Cerebellar cortex (tissue), 1 donor: ENCODE measurements around the gene TKTL1.
"Not testable (repeated sequence)": the region's sequence is repeated elsewhere in the genome, so short reads cannot be mapped to it uniquely, and the experiment has no call there.

Experiments
- DNase-seq: peaks from one replicate; pipeline ENCODE4 v3.0.0-alpha.2; 2015; ENCODE audit warnings: low spot score

TKTL1 gene

DNA sequence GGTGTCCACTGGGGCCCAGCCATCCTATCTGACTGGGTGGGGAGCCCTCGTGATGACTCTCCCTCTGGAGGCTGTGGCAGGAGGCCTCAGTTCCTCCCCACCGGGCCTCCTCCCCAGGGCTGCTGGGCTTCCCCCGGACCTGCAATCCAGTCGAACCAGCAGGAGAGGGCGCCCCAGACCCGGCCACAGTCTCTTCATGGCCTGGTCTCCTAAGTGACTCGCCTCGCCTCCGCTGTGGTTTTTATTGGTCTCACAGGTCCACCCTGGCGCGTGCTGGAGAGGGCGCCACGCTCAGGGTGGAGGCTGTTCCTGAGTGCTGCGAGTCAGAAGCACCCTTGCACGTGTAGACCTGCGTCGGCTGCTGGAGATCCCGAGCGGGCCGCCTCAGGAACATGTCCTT lies 48.0 kb downstream of the TKTL1 start:
- not testable (repeated sequence) for DNase-seq

DNA sequence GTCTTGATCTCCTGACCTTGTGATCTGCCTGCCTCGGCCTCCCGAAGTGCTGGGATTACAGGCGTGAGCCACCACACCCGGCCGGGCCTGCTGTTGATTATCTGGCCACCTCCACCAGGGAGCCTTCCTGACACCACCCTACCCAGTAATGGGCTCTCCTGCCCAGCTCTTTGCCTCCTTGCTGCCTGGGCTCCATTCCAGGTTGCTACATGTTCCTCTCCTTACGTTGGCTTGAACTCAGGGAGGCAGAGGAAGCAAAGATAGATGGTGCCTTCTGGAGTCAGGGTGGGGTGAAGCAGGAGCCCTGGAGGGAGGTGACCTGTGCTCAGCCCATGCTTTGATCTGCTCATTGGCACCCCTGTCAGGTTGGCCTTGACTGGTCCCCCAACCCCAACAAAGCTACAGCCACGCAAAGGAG lies 52.5 kb downstream of the TKTL1 start:
- no peak for DNase-seq

DNA sequence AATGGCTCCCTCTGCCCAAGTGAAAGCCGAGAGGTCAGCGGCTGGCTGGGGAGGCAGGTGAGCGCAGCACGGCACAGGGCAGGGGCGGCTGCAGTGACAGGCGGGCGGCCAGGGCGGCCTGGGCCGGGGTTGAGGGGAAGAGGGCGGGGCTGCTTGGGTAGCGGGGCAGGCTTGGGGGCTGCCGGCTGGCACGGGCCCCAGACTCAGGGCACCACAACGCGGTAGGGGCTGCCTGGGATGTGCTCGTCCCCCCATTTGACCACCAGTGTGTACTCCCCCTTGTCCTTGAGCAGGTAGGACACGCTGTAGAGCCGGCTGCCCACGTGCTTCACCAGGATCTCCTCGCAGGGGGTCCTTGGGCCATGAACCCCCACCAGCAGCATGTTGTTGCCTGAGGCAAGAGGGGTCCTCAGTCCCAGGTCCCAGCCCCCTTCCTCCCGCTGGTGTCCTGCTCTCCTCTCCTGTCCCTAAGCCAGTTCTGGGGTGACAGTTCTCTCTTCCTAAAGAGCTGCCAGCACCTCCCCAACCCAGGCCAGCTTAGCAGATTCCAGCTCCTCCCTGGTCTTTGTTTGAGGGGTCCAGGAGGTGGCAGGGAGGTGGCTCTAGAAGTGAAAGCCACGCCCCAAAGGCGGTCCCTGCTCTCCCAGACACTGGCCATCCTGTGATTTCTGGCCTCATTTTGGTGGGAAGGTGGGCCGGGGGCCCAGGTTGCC lies 53.2 kb downstream of the TKTL1 start:
- peak; percentile 44 for DNase-seq

GRCh38 chrX:154349359-154349935 lies 53.9 kb downstream of the TKTL1 start:
- DNase-seq = no peak

GRCh38 chrX:154349979-154350378 lies 54.4 kb downstream of the TKTL1 start:
- DNase-seq = no peak

GRCh38 chrX:154350429-154351182 lies 55.0 kb downstream of the TKTL1 start:
- DNase-seq = no peak

- DNase-seq = no peak
Observed at GRCh38 chrX:154351183-154352011, 55.8 kb downstream of the TKTL1 start.

DNA sequence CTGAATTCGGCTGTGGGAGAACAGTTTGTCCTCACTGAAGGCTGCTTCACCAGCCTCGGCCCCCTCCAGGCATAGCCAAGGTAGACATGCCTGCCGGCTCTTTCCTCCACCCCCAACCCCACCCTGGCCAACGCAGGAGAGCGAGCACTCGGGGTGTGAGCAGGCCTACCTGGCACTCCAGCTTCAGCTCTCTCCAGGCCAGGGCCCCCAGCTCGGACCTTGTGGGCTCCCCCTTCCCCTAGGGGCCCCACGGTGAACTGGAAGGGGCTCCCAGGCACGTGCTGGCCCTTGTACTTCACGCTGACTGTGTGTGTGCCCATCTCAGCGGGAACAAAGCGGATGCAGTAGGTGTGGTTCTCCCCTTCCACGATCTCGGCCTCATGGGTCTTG lies 56.4 kb downstream of the TKTL1 start:
- no peak for DNase-seq

DNA sequence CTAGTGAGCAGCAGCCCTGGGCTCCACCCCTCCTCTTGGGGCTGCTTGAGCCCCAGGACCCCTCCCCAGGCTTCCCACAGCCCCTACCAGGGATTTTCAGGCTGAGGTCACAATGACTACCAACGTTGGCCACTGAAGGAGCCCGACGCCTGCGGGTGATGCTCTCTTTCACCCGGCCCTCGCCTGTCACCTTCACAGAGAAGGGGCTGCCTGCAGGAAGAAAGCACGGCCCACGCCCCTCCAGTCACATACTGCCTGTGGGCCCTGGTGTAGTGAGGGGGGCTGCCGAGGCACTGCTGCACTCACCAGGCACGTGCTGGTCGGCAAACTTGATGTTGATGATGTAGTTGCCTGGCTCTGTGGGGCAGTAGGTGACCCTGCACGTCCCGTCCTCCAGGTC lies 56.9 kb downstream of the TKTL1 start:
- no peak for DNase-seq

GRCh38 chrX:154353172-154353843 lies 57.7 kb downstream of the TKTL1 start:
- DNase-seq = no peak

GRCh38 chrX:154354013-154354412 lies 58.4 kb downstream of the TKTL1 start:
- no peak for DNase-seq

- DNase-seq = no peak
Observed at GRCh38 chrX:154354516-154354915, 58.9 kb downstream of the TKTL1 start.

- no peak for DNase-seq
Observed at GRCh38 chrX:154355094-154355775, 59.6 kb downstream of the TKTL1 start.

GRCh38 chrX:154355776-154356140 lies 60.2 kb downstream of the TKTL1 start:
- no peak for DNase-seq

DNA sequence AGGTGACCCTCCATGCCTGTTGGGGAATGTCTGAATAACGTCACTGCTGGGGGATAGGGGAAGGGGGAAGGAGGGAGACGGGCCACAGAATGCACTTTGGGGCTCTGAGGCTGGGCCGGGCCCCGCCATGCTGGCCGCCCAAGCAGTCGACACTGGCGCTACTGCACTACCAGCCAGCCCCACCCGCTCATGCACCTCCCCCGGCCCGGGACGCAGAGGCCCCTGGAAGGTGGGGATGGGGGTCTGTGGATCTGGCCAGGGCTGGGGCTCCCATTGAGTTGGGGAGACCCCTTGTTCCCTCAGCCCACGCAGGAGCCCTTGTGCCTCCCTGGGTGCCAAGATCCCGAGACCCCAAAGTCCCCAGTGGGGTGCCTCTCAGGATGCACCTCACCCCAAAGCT lies 61.0 kb downstream of the TKTL1 start:
- DNase-seq = no peak

DNA sequence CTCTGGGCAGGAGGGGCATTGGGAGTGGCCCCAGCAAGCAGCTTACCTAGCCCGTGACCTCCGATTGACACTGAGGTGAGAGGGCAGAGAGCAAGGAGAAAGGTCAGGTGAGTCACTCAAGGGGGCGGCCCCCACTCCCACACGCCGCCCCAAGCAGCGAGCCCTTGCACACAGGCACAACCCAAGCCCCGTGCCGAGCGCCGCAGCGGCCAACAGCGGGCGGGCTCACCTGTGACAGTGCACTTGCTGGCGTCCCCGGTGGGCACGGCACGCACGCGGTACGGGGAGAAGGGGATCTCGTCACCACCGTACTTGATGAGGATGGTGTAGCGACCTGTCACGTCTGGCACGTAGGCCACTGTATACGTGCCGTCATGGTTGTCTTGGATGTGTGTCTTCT lies 61.6 kb downstream of the TKTL1 start:
- no peak for DNase-seq

DNA sequence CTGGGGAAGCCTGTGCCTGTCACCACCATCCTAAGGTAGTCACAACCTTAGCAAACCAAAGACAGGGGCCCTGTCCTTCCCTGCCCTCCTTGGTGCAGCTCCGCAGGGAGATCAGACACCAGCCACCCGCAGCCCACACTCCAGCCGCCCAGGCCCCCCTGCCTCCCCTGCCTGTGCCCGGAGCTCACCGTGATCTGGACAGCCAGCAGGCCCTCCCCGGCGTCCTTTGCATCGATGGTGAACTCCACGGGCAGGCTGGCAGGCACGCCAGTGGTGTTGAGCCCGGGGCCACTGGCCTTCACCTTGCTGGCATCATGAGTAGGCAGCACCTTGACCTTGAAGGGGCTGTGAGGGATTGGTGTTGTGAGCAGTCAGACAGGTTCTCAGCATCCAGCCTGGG lies 62.4 kb downstream of the TKTL1 start:
- no peak for DNase-seq

- DNase-seq = no peak
Observed at GRCh38 chrX:154358829-154359228, 63.2 kb downstream of the TKTL1 start.

DNA sequence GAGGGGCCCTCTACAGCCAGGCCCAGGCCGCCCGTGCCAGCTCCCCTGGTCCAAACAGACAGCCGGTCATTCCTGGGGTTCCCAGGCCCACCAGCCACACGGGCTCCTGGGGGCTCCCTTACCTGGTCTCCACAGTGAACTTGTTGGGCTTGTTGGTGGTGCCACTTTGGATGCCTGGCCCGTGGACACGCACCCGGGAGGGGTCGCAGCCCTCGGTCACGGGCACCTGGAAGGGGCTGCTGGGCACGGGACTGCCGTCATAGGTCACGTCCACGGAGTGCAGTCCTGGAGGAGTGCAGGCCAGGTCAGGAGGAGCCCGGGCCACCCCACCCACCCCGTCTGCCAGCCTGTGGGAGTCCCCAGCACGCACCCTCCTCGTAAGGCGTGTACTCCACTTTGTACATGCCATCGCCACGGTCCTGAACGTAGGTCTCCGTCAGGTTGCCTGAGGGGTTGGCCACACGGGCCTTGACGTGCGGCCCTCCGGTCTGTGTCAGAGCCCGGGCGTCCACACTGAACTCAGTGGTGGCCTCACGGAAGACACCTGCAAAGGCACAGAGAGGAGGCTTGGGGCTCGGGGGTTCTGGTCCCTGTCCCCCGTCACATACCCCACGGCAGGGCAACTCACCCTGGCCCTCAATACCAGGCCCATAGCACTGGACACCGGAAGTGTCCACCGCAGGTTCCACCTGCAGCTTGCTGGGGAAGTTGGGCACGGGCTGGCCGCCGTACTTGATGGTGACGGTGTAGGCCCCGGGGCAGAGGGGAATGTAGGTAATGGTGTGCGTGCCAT lies 64.0 kb downstream of the TKTL1 start:
- no peak for DNase-seq

DNA sequence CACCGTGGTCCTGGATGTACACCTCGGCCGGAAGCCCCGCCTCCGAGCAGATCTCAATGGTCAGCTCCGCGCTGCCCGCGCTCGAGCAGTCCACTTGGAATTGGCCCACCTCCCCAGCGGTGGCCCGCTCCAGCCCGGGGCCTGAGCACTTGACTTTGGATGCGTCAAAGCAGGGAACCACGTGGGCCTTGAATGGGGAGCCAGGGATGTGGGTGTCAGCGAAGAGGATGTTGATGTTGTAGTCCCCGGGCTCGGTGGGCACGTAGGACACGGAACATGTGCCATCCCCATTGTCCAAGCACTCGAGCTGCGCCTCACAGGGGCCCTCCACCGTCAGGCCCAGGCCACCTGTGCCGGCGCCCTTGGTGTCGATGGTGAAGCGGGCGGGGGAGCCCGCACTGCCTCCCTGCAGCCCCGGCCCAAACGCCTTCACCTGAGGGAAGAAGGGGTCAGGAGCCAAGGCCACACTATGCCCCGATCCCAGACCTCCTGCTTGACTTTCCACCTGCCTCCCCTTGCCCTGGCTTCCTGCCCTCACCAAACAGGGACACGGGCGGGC lies 64.6 kb downstream of the TKTL1 start:
- DNase-seq = no peak
